Keratinocyte (primary cell): ENCODE results near the gene LPGAT1. TPM values are rescaled to one million over a fixed set of nuclear protein-coding genes. Genes with fewer than 3 reads are reported as not detected.

ENCODE experiments used
- DNase-seq: peaks from one replicate; pipeline ENCODE4 v3.0.0-alpha.2; 2011; ENCODE audit warnings: low read depth, missing footprints, low spot score
- FAIRE-seq: peaks from 2 replicates; lab custom pipeline; 2011; peaks lifted over from hg19 to GRCh38; lab: Jason Lieb, UNC
- H2AFZ ChIP-seq: 2 replicates; pipeline ENCODE4 v1.6.0; 2012; ENCODE audit warnings: low read length, control low read depth, inconsistent platforms; ENCODE audit not compliant: control insufficient read depth
- H3K27ac ChIP-seq: 2 replicates; pipeline ENCODE4 v1.5.1; 2011; ENCODE audit warnings: low read length; ENCODE audit not compliant: control insufficient read depth, insufficient read depth
- H3K27me3 ChIP-seq: 3 replicates; pipeline ENCODE4 v1.6.0; 2011; ENCODE audit warnings: low read length; ENCODE audit not compliant: control insufficient read depth, insufficient read depth; ENCODE audit errors: extremely low read depth
- H3K36me3 ChIP-seq, 2 experiments: 2 replicates in 1 of 2; 3 replicates in 1 of 2; pipeline ENCODE4 v1.5.1; 2011; ENCODE audit warnings: low read length in 2 of 2, mild to moderate bottlenecking in 1 of 2; ENCODE audit not compliant: control insufficient read depth in 2 of 2, insufficient read depth in 2 of 2; ENCODE audit errors: extremely low read depth in 1 of 2
- H3K4me1 ChIP-seq: 3 replicates; pipeline ENCODE4 v1.5.1; 2011; ENCODE audit warnings: low read length; ENCODE audit not compliant: control insufficient read depth, insufficient read depth; ENCODE audit errors: extremely low read depth
- H3K4me2 ChIP-seq: 3 replicates; pipeline ENCODE4 v1.6.0; 2011; ENCODE audit warnings: low read depth, low read length; ENCODE audit not compliant: control insufficient read depth, insufficient read depth; ENCODE audit errors: extremely low read depth
- H3K4me3 ChIP-seq, 3 experiments: fragments of 200-600 bp in 1 of 3; sonication (generic) in 1 of 3; 2 replicates in 2 of 3; 3 replicates in 1 of 3; pipeline ENCODE4 v1.5.1; 2011 to 2016; ENCODE audit warnings: low read length in 3 of 3, mild to moderate bottlenecking in 3 of 3, control low read depth in 2 of 3, inconsistent platforms in 1 of 3, low read depth in 1 of 3, mixed read lengths in 1 of 3, mixed run types in 1 of 3, moderate library complexity in 1 of 3; ENCODE audit not compliant: control insufficient read depth in 2 of 3, insufficient read depth in 2 of 3; ENCODE audit errors: extremely low read depth in 1 of 3
- H3K79me2 ChIP-seq: 2 replicates; pipeline ENCODE4 v1.6.0; 2012; ENCODE audit warnings: low read length; ENCODE audit not compliant: control insufficient read depth, insufficient read depth
- H3K9ac ChIP-seq: 3 replicates; pipeline ENCODE4 v1.6.0; 2011; ENCODE audit warnings: low read length; ENCODE audit not compliant: control insufficient read depth, insufficient read depth; ENCODE audit errors: extremely low read depth
- H3K9me1 ChIP-seq: 3 replicates; pipeline ENCODE4 v1.6.0; 2011; ENCODE audit warnings: low read length; ENCODE audit not compliant: control insufficient read depth, insufficient read depth; ENCODE audit errors: extremely low read depth
- H3K9me3 ChIP-seq: 2 replicates; pipeline ENCODE4 v1.5.1; 2012; ENCODE audit warnings: low read depth, low read length; ENCODE audit not compliant: control insufficient read depth
- H4K20me1 ChIP-seq: 3 replicates; pipeline ENCODE4 v1.6.0; 2011; ENCODE audit warnings: low read length; ENCODE audit not compliant: control insufficient read depth, insufficient read depth; ENCODE audit errors: extremely low read depth
- CTCF ChIP-seq, 3 experiments: IDR thresholded peaks in 1 of 3; conservative IDR thresholded peaks in 1 of 3; optimal IDR thresholded peaks in 1 of 3; 2 replicates in 2 of 3; 3 replicates in 1 of 3; pipeline versions ENCODE3 to v1.5.1; 2011; ENCODE audit warnings: low read length in 3 of 3, mild to moderate bottlenecking in 3 of 3, moderate library complexity in 2 of 3, control low read depth in 1 of 3, inconsistent platforms in 1 of 3; ENCODE audit not compliant: insufficient read depth in 2 of 3; ENCODE audit errors: extremely low read depth in 1 of 3
- EZH2 ChIP-seq: IDR thresholded peaks from one replicate; pipeline ENCODE4 v1.6.1; 2012; ENCODE audit warnings: inconsistent platforms, mild to moderate bottlenecking, low read length, moderate library complexity
- dilution Hi-C: fragments of 300-500 bp; cut with MboI; formaldehyde crosslinking; loops from one replicate; pipeline ENCODE4 v1.7.0; 2020; ENCODE audit warnings: low sequenced_read_pairs; ENCODE audit not compliant: extremely low pct_ligation_motif_present
- polyA plus RNA-seq, 5 experiments: library from polyadenylated mRNA; depleted of rRNA in 3 of 5; stranded (reverse) in 3 of 5; stranded (forward) in 1 of 5; unstranded in 1 of 5; fragments of >200 nt; gene quantifications; 1 replicate in 1 of 5; 2 replicates in 3 of 5; 3 replicates in 1 of 5; pipeline versions ENCODE4 v1.2.1 to v1.2.3, GENCODE V29; 2011 to 2012; ENCODE audit warnings: missing spikeins in 2 of 5, low read depth in 1 of 5, low replicate concordance in 1 of 5

Gene LPGAT1
- polyA plus RNA-seq, 1 donor (not counting 4 experiments of a cell fraction or from before 2014, with no cell fraction given) = 14.7 TPM

GRCh38 chr1:211811126-211811525 lies 19.4 kb downstream of the LPGAT1 start:
- DNase-seq = no peak
- Histone ChIP-seq H2AFZ (no peak overlapping the region), H3K27ac (no peak overlapping the region), H3K9me1 (peaks cover 3% of the 10 kb centered on the region), H3K4me2 (no peak overlapping the region), H3K27me3 (no peaks in the 10 kb centered on the region), H3K79me2 (peaks cover 2% of the 10 kb centered on the region), H3K4me3 (no peak overlapping the region), H3K4me1 (no peaks in the 10 kb centered on the region), H3K9ac (no peak overlapping the region), H3K36me3 (no peaks in the 10 kb centered on the region), H3K9me3 (no peaks in the 10 kb centered on the region), H4K20me1 (no peaks in the 10 kb centered on the region)
- no peak for FAIRE-seq
- TF ChIP-seq EZH2 (no peak), CTCF (optimal IDR thresholded peaks at IDR 0.05 in 1 of 3, IDR thresholded peaks at IDR 0.05 in 1 of 3, conservative IDR thresholded peaks at IDR 0.05 in 1 of 3; ENCODE audit: extremely low read depth in 1 of 3, insufficient read depth in 2 of 3, low read length in 3 of 3) (no peak)
- dilution Hi-C loops = no loop called here

- H3K27ac ChIP-seq = no peak overlapping the region
- peaks cover 3% of the 10 kb centered on the region for H3K9me1 ChIP-seq
- dilution Hi-C loops = no loop called here
- no peak for FAIRE-seq
- H4K20me1 ChIP-seq = no peaks in the 10 kb centered on the region
- H3K36me3 ChIP-seq = peaks cover 0 to 2% of the 10 kb centered on the region in 2 experiments
- peaks cover 2% of the 10 kb centered on the region for H3K79me2 ChIP-seq
- no peaks in the 10 kb centered on the region for H3K4me1 ChIP-seq
- H3K4me3 ChIP-seq = no peak overlapping the region
- H3K27me3 ChIP-seq = no peaks in the 10 kb centered on the region
- no peak overlapping the region for H3K4me2 ChIP-seq
- H3K9me3 ChIP-seq = no peaks in the 10 kb centered on the region
- TF ChIP-seq EZH2 (no peak), CTCF (optimal IDR thresholded peaks at IDR 0.05 in 1 of 3, IDR thresholded peaks at IDR 0.05 in 1 of 3, conservative IDR thresholded peaks at IDR 0.05 in 1 of 3; ENCODE audit: extremely low read depth in 1 of 3, insufficient read depth in 2 of 3, low read length in 3 of 3) (no peak)
- no peak overlapping the region for H2AFZ ChIP-seq
- DNase-seq = no peak
- H3K9ac ChIP-seq = no peak overlapping the region
These were observed 22.1 kb downstream of the LPGAT1 start for GRCh38 chr1:211808475-211808874.
